KMS-11 (cell line): ENCODE results near the gene C16orf78.

ENCODE experiments used
- H2AFZ ChIP-seq: fragments of 200-600 bp; sonication (generic); 2 replicates; pipeline ENCODE4 v1.6.1; 2016; ENCODE audit warnings: antibody characterized with exemption, mixed run types, low read depth
- H3K27ac ChIP-seq: fragments of 200-600 bp; sonication (generic); 2 replicates; pipeline ENCODE4 v1.6.1; 2016; ENCODE audit warnings: mild to moderate bottlenecking, mixed run types
- H3K27me3 ChIP-seq: fragments of 200-600 bp; sonication (generic); 2 replicates; pipeline ENCODE4 v1.6.1; 2017; ENCODE audit warnings: mild to moderate bottlenecking, low read depth, mixed run types, moderate library complexity; ENCODE audit not compliant: insufficient read depth
- H3K36me3 ChIP-seq: fragments of 200-600 bp; sonication (generic); 2 replicates; pipeline ENCODE4 v1.6.1; 2017; ENCODE audit warnings: mild to moderate bottlenecking, mixed run types; ENCODE audit not compliant: insufficient read depth
- H3K4me1 ChIP-seq: fragments of 200-600 bp; sonication (generic); 2 replicates; pipeline ENCODE4 v1.6.1; 2016; ENCODE audit warnings: mild to moderate bottlenecking, low read depth, mixed run types; ENCODE audit not compliant: poor library complexity, severe bottlenecking
- H3K4me2 ChIP-seq: fragments of 200-600 bp; sonication (generic); 2 replicates; pipeline ENCODE4 v1.7.0; 2016; ENCODE audit warnings: mild to moderate bottlenecking, mixed run types
- H3K4me3 ChIP-seq: fragments of 200-600 bp; sonication (generic); IDR thresholded peaks from 2 replicates; pipeline ENCODE4 v1.6.1; 2017; ENCODE audit warnings: low read depth, low read length, mixed read lengths; ENCODE audit not compliant: insufficient read depth
- H3K79me2 ChIP-seq: fragments of 200-600 bp; sonication (generic); 2 replicates; pipeline ENCODE4 v1.6.1; 2016; ENCODE audit warnings: low read depth, mixed run types; ENCODE audit not compliant: insufficient read depth
- H3K9ac ChIP-seq: fragments of 200-600 bp; sonication (generic); 2 replicates; pipeline ENCODE4 v1.6.1; 2016; ENCODE audit warnings: mild to moderate bottlenecking, mixed run types
- H4K20me1 ChIP-seq: fragments of 200-600 bp; sonication (generic); 2 replicates; pipeline ENCODE4 v1.6.1; 2016; ENCODE audit warnings: mild to moderate bottlenecking, mixed run types; ENCODE audit not compliant: insufficient read depth
- CTCF ChIP-seq: fragments of 200-600 bp; sonication (generic); conservative IDR thresholded peaks from 2 replicates; pipeline ENCODE4 v1.6.1; 2017; ENCODE audit warnings: low read depth, mild to moderate bottlenecking, antibody characterized with exemption, low read length, moderate library complexity, mixed read lengths

C16orf78 gene

DNA sequence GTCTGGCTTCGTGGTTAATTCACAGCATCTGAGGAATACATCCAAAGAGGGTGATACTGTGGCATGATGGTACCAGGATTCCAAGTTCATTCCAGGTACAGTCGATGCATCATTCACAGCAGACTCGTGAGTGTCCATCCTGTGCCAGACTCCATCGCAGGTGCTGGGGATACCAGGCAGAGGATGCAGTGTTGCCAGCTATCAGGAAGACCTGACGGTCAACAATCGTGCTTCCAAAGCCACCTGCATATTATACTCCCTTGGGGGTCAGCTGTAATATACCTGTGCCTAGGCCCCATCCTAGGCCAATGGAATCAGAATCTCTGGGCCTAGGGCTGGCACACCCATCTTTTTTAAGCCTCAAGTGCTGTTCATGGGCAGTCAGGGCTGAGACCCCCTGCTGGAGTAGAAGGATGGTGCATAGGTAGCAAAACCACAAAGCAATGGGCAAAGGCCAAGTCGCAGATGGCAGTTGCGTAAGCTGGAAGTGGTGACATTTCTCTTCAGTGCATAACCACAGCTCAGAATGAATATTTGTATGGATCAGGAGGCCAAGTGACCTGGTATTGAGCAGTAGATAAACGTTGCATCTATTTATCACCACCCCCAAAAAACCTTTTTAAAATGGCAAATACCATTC, 42.9 kb upstream of the C16orf78 start:
- Histone ChIP-seq H3K27ac (no peak overlapping the region), H3K9ac (no peak overlapping the region), H4K20me1 (no peaks in the 10 kb centered on the region), H3K4me2 (no peak overlapping the region), H3K4me3 (no peak overlapping the region), H3K36me3 (no peaks in the 10 kb centered on the region), H2AFZ (no peak overlapping the region), H3K79me2 (no peaks in the 10 kb centered on the region), H3K27me3 (no peaks in the 10 kb centered on the region), H3K4me1 (no peaks in the 10 kb centered on the region)
- no peak for TF ChIP-seq CTCF

- no peak for TF ChIP-seq CTCF
- no peak overlapping the region for H3K27ac ChIP-seq
- no peaks in the 10 kb centered on the region for H4K20me1 ChIP-seq
Measured at GRCh38 chr16:49332589-49333258, 40.9 kb upstream of the C16orf78 start.

DNA sequence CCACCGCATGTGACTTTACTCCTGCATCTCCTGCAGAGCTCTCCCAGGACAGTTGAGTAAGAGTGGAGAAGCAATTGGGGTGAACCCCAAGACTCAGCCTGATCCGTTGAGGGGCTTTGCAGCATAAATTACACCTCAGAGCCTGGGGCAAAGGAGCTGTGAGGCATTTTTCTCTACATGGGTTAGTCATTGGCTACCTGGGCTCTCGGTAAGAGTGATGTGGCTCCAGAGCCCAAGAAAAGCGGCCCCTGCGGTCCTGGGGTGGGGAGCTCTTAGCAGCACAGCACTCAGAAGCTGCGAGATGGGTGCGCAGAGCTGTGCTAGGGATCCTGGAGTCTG, 40.4 kb upstream of the C16orf78 start:
- H3K27me3 ChIP-seq: no peaks in the 10 kb centered on the region
- no peaks in the 10 kb centered on the region for H3K36me3 ChIP-seq
- H3K4me3 ChIP-seq: no peak overlapping the region
- no peaks in the 10 kb centered on the region for H4K20me1 ChIP-seq
- no peak for TF ChIP-seq CTCF
- no peaks in the 10 kb centered on the region for H3K79me2 ChIP-seq
- H3K27ac ChIP-seq: no peak overlapping the region
- no peak overlapping the region for H2AFZ ChIP-seq
- no peak overlapping the region for H3K9ac ChIP-seq
- no peak overlapping the region for H3K4me2 ChIP-seq
- H3K4me1 ChIP-seq: no peaks in the 10 kb centered on the region

More at GRCh38 chr16:49332589-49333258, 40.9 kb upstream of the C16orf78 start:
- Histone ChIP-seq H3K4me3 (no peak overlapping the region), H3K4me1 (no peaks in the 10 kb centered on the region), H3K4me2 (no peak overlapping the region), H3K79me2 (no peaks in the 10 kb centered on the region), H3K36me3 (no peaks in the 10 kb centered on the region), H3K27me3 (no peaks in the 10 kb centered on the region), H2AFZ (no peak overlapping the region), H3K9ac (no peak overlapping the region)

DNA sequence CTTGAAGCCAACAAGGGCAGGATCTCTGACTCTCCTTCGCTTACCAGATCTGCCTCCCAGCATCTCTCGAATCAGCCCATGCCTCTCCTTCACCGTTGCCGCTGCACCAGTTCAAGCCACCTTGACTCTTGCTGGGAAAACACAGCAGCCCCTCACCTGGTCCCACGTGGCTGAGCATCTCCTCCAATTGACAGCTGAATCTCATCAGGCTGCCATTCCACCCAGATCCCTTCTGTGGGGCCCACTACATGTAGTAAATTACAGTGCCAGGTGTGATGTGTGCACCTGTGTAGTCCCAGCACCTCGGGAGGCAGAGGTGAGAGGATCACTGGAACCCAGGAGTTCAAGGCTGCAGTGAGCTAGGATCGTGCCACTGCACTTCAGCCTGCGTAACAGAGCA, 37.8 kb upstream of the C16orf78 start:
- H3K4me1 ChIP-seq: no peaks in the 10 kb centered on the region
- no peaks in the 10 kb centered on the region for H3K27me3 ChIP-seq
- H2AFZ ChIP-seq: no peak overlapping the region
- no peak overlapping the region for H3K4me3 ChIP-seq
- no peaks in the 10 kb centered on the region for H3K36me3 ChIP-seq
- no peaks in the 10 kb centered on the region for H4K20me1 ChIP-seq
- H3K4me2 ChIP-seq: no peak overlapping the region
- H3K79me2 ChIP-seq: no peaks in the 10 kb centered on the region
- H3K27ac ChIP-seq: no peak overlapping the region
- no peak overlapping the region for H3K9ac ChIP-seq
- TF ChIP-seq CTCF: no peak
